GM12873 (cell line): ENCODE data around the gene LYSMD1.

Experiments used
- TF ChIP-seq, protein P1 (sequence below): IDR thresholded peaks from 2 replicates; pipeline ENCODE4 v1.5.1; 2012; ENCODE audit warnings: low read depth, mild to moderate bottlenecking, moderate library complexity, low read length, control low read depth; ENCODE audit not compliant: insufficient read depth; ENCODE audit errors: missing control alignments

Gene LYSMD1

DNA sequence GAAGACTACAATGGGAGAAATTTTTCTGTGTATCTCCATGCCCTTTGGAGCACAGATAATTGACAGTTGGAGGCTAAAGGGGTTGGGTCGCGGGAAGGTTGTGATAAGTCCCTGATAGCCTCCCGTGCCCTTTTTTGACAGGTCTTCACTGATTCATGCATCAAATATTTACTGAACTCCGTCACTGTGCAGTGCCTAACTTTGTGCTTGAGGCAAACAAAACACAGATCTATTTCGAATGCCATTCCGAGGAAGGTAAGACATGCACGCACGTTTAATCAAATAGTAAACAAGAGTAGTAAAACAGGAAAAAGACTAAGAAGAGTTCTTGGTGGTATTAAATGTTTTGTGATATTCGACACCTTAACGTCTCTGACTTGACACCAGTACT lies 32.2 kb upstream of the LYSMD1 start:
- TF ChIP-seq, protein P1, sequence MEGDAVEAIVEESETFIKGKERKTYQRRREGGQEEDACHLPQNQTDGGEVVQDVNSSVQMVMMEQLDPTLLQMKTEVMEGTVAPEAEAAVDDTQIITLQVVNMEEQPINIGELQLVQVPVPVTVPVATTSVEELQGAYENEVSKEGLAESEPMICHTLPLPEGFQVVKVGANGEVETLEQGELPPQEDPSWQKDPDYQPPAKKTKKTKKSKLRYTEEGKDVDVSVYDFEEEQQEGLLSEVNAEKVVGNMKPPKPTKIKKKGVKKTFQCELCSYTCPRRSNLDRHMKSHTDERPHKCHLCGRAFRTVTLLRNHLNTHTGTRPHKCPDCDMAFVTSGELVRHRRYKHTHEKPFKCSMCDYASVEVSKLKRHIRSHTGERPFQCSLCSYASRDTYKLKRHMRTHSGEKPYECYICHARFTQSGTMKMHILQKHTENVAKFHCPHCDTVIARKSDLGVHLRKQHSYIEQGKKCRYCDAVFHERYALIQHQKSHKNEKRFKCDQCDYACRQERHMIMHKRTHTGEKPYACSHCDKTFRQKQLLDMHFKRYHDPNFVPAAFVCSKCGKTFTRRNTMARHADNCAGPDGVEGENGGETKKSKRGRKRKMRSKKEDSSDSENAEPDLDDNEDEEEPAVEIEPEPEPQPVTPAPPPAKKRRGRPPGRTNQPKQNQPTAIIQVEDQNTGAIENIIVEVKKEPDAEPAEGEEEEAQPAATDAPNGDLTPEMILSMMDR = no peak

DNA sequence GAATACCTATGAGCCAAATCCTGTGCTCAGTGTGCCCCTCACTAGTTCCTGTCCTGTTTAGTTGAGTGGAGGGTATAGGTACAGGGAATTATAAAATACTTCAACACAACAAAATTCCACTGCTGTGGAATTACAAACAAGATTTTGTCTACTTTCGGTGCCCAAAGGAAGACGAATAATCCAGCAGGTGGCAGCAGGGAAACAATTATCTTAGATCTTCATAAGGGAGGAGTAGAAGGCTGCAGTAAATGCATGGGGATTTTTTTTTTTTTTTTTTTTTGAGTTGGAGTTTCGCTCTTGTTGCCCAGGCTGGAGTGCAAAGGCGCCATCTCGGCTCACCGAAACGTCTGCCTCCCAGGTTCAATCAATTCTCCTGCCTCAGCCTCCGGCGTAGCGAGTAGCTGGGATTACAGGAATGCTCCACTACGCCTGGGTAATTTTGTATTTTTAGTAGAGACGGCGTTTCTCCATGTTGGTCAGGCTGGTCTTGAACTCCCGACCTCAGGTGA lies 30.6 kb upstream of the LYSMD1 start:
- TF ChIP-seq, protein P1 = peak; percentile 46

DNA sequence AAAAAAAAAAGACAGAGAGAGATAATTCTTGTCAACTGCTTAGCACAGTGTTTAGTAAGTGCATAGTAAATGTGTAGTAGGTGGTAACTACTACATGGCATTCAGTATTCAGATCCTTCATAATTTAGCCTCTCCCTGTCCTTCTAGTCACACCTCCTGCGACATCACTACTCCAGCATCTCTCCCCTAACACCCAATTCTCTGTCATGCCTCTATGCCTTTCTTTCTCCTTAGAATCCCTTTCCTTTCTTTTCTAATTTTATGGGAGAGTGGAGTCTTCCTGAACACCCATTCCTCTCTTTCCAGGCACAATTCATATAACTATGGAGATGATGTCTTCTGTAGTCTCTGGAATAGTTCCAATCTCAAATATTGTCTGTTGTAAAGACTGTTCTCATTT lies 28.2 kb upstream of the LYSMD1 start:
- TF ChIP-seq, protein P1 = no peak

DNA sequence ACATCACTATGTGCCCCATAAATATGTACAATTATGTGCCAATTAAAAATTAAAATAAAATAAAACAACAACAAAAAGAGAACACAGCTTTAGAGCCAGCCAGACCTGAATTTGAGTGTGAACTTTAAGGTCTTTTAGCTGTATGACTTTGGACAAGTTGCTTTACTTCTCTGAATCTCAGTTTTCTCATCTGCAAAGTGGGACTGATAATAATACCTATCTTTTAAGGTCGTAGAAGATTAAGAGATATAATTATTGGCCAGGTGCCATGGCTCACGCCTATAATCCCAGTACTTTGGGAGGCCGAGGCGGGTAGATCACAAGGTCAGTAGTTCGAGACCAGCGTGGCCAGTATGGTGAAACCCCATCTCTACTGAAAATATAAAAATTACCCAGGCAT lies 27.6 kb upstream of the LYSMD1 start:
- TF ChIP-seq, protein P1 = no peak

GRCh38 chr1:151192047-151192446 lies 26.3 kb upstream of the LYSMD1 start:
- TF ChIP-seq, protein P1 = no peak

GRCh38 chr1:151189637-151190445 lies 24.1 kb upstream of the LYSMD1 start, which contains the start of gene VPS72:
Gene VPS72 (minus strand): TSS chr1:151190197. CDS start chr1:151190121, 76 bp downstream.
- TF ChIP-seq, protein P1 = no peak

DNA sequence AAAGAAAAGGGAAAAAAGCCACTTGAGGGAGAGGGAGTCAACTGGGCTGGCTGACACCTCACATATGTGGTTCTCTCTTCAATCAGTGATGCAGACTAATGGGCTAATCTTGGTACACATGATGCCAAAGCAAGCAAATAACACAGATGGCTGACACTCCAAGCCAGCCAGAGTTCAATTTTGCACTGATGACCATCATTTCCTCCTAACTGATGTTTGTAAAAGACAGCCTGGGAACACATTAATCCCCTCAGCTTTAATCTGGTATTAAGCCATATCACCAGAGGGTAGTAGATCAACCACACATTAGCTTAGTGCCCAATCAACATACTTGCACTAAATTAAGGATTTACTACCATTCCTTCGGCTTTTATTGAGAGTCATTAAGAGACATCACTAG lies 21.5 kb upstream of the LYSMD1 start:
- TF ChIP-seq, protein P1 = no peak
